ENCODE measurements around the gene TRIM33. TPM values are rescaled to one million over a fixed set of nuclear protein-coding genes. Genes with fewer than 3 reads are reported as not detected.

Gene TRIM33
- total RNA-seq, 1 experiment from 2014 or later = 28.7 TPM

- intact Hi-C loops (cut with micrococcal nuclease; ENCODE audit: unreplicated experiment) = no loop called here
- Mint-ChIP-seq H3K27me3 (ENCODE audit: insufficient read depth, unreplicated experiment) (no peaks in the 10 kb centered on the region), H3K9me3 (ENCODE audit: unreplicated experiment) (peaks cover 8% of the 10 kb centered on the region), H3K36me3 (ENCODE audit: insufficient read depth, unreplicated experiment) (peaks cover 15% of the 10 kb centered on the region), H3K4me1 (ENCODE audit: low read depth, unreplicated experiment) (peaks cover 18% of the 10 kb centered on the region), H3K27ac (ENCODE audit: unreplicated experiment) (no peak overlapping the region), H3K4me3 (ENCODE audit: unreplicated experiment) (no peak overlapping the region)
- H3K4me3 ChIP-seq (ENCODE audit: low read depth, low read length) = no peak overlapping the region
- H3K27me3 ChIP-seq (replicated peaks; ENCODE audit: control insufficient read depth, insufficient read depth, low read length) = no peaks in the 10 kb centered on the region
- no peak for TF ChIP-seq CTCF (IDR thresholded peaks at IDR 0.05; ENCODE audit: insufficient read depth in 1 of 2, low read depth in 1 of 2, low read length in 1 of 2, severe bottlenecking in 1 of 2, unreplicated experiment in 1 of 2)
- H3K4me1 ChIP-seq = peaks cover 37% of the 10 kb centered on the region
- ChIA-PET POLR2A (no interaction called here), CTCF (no interaction called here)
- H3K9me3 ChIP-seq = peaks cover 4% of the 10 kb centered on the region; the same call in 1 of the 2 replicates
- BruUV-seq (replicated peaks) = no TSS peak
- no peaks in the 10 kb centered on the region for H3K36me3 ChIP-seq (ENCODE audit: control insufficient read depth, insufficient read depth, low read length)
- DNase-seq = no peak
These were observed 48.0 kb downstream of the TRIM33 start for GRCh38 chr1:114462963-114463362.

GRCh38 chr1:114462341-114462740, 48.7 kb downstream of the TRIM33 start:
- no peak for TF ChIP-seq CTCF (IDR thresholded peaks at IDR 0.05; ENCODE audit: insufficient read depth in 1 of 2, low read depth in 1 of 2, low read length in 1 of 2, severe bottlenecking in 1 of 2, unreplicated experiment in 1 of 2)
- peaks cover 8% of the 10 kb centered on the region for H3K9me3 Mint-ChIP-seq (ENCODE audit: unreplicated experiment)
- no peaks in the 10 kb centered on the region for H3K27me3 ChIP-seq (replicated peaks; ENCODE audit: control insufficient read depth, insufficient read depth, low read length)
- H3K36me3 Mint-ChIP-seq (ENCODE audit: insufficient read depth, unreplicated experiment) = peaks cover 15% of the 10 kb centered on the region
- CTCF ChIA-PET = no interaction called here
- POLR2A ChIA-PET = no interaction called here
- peaks cover 34% of the 10 kb centered on the region for H3K4me1 ChIP-seq
- H3K4me3 ChIP-seq (ENCODE audit: low read depth, low read length) = no peak overlapping the region
- H3K4me3 Mint-ChIP-seq (ENCODE audit: unreplicated experiment) = no peak overlapping the region
- intact Hi-C loops (cut with micrococcal nuclease; ENCODE audit: unreplicated experiment) = no loop called here
- H3K27ac Mint-ChIP-seq (ENCODE audit: unreplicated experiment) = no peak overlapping the region
- DNase-seq = no peak
- peaks cover 4% of the 10 kb centered on the region; the same call in 1 of the 2 replicates for H3K9me3 ChIP-seq
- H3K27me3 Mint-ChIP-seq (ENCODE audit: insufficient read depth, unreplicated experiment) = no peaks in the 10 kb centered on the region
- peaks cover 12% of the 10 kb centered on the region for H3K4me1 Mint-ChIP-seq (ENCODE audit: low read depth, unreplicated experiment)
- H3K36me3 ChIP-seq (ENCODE audit: control insufficient read depth, insufficient read depth, low read length) = no peaks in the 10 kb centered on the region
- BruUV-seq (replicated peaks) = no TSS peak

GRCh38 chr1:114458237-114458777, 52.7 kb downstream of the TRIM33 start:
- peak overlapping the region; percentile 39 for H3K27ac Mint-ChIP-seq (ENCODE audit: unreplicated experiment)
- Histone ChIP-seq H3K36me3 (ENCODE audit: control insufficient read depth, insufficient read depth, low read length) (no peaks in the 10 kb centered on the region), H3K9me3 (peaks cover 4% of the 10 kb centered on the region; the same call in 1 of the 2 replicates), H3K27me3 (replicated peaks; ENCODE audit: control insufficient read depth, insufficient read depth, low read length) (no peaks in the 10 kb centered on the region), H3K4me1 (peaks cover 34% of the 10 kb centered on the region), H3K4me3 (ENCODE audit: low read depth, low read length) (no peak overlapping the region)
- no peak for TF ChIP-seq CTCF (IDR thresholded peaks at IDR 0.05; ENCODE audit: insufficient read depth in 1 of 2, low read depth in 1 of 2, low read length in 1 of 2, severe bottlenecking in 1 of 2, unreplicated experiment in 1 of 2)
- no peak for DNase-seq
- intact Hi-C loops (cut with micrococcal nuclease; ENCODE audit: unreplicated experiment) = no loop called here
- peaks cover 14% of the 10 kb centered on the region for H3K4me1 Mint-ChIP-seq (ENCODE audit: low read depth, unreplicated experiment)
- H3K27me3 Mint-ChIP-seq (ENCODE audit: insufficient read depth, unreplicated experiment) = no peaks in the 10 kb centered on the region
- H3K4me3 Mint-ChIP-seq (ENCODE audit: unreplicated experiment) = no peak overlapping the region
- ChIA-PET CTCF (no interaction called here), POLR2A (no interaction called here)
- peaks cover 11% of the 10 kb centered on the region for H3K36me3 Mint-ChIP-seq (ENCODE audit: insufficient read depth, unreplicated experiment)
- peaks cover 8% of the 10 kb centered on the region for H3K9me3 Mint-ChIP-seq (ENCODE audit: unreplicated experiment)
- BruUV-seq (replicated peaks) = no TSS peak
